HuH-7 (cell line): ENCODE results near the gene PARP3.
"Not testable (repeated sequence)": the region's sequence is repeated elsewhere in the genome, so short reads cannot be mapped to it uniquely, and the experiment has no call there.

ENCODE experiments used
- DNase-seq: peaks from one replicate; pipeline ENCODE4 v3.0.0; 2011; ENCODE audit warnings: low spot score

Gene PARP3

DNA sequence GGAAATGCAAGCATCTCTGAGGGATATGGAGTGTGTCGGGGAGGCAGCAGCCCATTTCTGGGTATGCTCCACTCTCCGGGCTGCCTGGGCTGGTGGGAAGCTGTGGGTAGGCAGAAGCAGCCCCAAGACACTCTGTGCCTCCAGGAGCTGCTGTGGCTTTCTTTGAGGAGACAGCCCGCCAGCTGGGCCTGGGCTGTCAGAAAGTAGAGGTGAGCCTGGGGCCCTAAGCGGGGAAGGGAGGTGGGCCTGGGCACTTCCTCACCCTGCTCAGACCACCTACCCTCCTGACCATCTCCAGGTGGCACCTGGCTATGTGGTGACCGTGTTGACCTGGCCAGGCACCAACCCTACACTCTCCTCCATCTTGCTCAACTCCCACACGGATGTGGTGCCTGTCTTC, 42.9 kb downstream of the PARP3 start:
- DNase-seq = no peak

DNA sequence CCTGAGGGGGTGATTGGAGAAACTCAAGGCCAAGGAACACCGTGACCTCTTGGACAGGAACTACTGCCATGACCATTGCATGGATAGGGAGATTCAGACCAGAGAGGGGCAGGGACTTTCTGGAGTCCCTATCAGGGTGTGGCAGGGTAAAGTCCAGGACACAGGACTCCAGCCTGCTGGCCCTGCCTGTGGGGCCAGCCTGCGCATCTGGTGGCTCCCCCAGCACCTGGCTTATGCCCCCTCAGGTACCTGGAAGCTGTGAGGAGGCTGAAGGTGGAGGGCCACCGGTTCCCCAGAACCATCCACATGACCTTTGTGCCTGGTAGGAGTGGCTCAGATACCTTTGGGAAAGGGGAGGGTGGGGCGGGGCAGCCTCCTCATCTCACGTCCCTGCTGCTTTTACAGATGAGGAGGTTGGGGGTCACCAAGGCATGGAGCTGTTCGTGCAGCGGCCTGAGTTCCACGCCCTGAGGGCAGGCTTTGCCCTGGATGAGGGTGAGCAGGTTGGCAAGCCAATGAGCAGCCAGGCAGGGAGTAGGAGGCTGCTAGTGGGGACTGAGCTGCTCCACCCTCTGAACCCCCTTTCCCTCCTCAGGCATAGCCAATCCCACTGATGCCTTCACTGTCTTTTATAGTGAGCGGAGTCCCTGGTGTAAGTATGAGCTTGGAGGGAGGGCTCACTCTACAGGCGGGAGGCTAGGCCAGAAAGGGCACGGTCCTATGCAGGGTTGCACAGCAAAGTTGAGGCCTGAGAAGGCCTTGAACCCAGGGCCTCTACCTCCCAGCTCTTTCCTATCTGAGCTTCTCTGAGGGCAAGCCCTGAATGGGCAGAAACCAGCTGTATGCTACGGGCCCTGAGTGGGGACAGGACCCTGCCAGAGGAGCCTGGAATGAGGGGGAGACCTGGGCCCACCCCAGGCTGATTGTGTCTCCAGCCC, 44.1 kb downstream of the PARP3 start:
- peak; percentile 81 for DNase-seq

DNA sequence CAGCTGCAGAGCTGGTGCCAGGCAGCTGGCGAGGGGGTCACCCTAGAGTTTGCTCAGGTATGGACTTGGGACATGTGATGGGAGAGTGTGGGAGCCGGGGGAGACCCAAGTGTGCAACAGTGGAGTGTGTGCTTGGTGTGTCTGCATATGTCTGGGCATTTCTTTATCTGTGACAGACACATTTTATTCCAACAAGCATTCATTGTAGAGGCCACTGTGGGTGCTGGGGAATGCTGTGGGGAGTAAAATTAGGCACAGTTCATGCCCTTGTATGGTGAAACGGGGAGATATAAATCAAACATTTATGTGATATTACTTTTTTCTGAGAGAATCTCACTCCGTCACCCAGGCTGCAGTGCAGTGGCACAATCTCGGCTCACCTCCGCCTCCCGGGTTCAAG, 45.4 kb downstream of the PARP3 start:
- DNase-seq = no peak

DNA sequence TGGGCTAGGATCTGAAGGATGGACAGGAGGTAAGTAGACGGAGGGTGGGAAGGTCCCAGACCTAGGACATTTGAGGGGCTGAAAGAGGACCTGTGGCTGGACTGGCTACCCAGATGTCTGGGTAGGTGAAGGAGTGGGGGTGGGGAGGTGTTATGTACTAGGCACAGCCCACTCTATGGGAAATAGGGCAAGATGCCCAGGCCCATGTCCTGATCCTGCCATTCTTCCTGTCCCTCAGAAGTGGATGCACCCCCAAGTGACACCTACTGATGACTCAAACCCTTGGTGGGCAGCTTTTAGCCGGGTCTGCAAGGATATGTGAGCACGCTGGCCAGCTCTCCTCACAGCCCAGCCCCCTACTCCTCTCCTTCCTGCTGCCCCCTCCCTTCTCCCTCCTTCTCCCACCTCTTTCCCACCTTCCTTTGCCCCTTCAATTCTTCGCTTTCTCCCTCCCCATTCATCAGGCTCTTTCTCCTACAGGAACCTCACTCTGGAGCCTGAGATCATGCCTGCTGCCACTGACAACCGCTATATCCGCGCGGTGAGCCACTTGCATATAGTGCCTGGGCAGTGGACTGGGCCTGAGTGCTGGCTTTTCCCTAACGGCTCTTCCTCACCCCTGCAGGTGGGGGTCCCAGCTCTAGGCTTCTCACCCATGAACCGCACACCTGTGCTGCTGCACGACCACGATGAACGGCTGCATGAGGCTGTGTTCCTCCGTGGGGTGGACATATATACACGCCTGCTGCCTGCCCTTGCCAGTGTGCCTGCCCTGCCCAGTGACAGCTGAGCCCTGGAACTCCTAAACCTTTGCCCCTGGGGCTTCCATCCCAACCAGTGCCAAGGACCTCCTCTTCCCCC, 46.4 kb downstream of the PARP3 start:
- no peak for DNase-seq

DNA sequence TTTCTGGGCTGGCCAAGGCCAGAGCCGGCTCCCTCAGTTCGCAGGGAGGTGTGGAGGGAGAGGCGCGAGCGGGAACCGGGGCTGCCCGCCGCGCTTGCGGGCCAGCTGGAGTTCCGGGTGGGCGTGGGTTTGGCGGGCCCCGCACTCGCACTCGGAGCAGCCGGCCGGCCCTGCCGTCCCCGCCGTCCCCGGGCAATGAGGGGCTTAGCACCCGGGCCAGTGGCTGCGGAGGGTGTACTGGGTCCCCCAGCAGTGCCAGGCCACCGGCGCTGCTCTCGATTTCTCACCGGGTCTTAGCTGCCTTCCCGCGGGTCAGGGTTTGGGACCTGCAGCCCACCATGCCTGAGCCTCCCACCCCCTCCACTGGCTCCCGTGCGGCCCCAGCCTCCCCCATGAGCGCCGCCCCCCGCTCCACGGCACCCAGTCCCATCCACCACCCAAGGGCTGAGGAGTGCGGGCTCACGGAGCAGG, 48.4 kb downstream of the PARP3 start:
- DNase-seq = not testable (repeated sequence)

DNA sequence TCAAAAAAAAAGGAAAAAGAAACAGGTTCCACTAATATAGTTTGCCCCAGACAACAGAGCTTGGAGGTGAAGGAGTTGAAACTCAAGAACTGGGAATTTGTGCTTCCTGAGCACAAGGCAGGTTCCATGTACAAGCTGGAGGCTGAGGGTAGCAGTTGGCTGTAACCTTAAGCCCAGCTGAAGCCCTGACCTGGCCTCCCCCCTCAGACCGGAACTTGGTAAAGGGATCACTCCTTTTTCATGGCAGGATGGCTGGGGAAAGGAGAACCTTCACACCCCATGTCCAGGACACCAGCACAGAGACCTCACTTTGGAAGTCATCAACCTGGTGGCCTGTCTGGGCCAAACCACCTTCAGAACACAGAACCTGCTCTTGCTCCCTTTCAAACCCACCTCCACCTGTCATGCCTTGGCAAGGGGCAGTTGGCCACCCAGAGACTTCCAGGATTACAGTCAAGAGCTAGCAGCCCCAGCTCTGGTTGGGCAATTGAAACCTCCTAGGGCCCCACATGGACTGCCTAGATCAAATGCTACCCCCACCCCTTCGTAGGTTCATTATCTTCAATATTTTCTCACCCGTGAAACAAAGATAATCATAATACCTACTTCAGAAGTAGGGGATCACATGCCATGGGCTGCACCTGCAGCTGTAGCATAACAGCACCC, 50.0 kb downstream of the PARP3 start:
- no peak for DNase-seq

DNA sequence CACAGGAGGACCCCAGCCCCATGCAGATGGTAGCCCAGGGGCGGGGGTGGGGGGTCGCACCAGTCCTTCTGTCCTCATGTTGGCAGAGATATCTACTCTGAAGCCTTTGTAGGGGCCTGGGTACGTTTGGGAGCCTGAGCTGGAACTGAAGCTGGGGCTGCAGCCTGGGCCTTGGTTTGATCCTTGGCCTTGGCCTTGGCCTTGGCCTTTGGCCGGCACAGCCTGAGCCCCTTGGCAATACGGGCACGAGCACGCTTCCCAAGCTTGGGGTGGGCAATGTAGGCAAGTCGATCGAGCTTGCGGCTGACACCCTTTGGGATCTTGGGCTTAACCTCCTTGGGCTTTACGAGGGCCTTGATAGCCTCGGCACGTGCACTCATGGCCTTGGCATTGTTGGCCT, 51.5 kb downstream of the PARP3 start:
- not testable (repeated sequence) for DNase-seq

DNA sequence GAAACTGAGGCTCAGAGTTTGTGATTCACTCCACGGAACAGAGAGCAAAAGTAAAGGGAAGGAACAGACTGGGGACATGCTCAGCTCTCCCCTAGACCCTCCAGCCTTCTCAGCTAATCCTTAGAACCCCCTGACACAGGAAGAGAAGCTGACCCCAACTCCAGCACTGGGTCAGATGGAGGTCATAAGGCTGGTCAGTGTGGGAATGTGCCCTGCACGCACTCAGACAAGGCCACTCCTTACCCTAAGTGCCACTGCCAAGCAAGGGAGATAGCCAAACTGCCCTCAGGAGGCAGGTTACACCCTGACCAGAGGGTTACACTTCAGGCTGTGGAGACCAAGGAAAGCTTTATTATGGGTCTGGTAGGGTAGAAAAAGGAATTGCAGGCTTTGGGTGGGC, 52.4 kb downstream of the PARP3 start:
- DNase-seq = no peak

DNA sequence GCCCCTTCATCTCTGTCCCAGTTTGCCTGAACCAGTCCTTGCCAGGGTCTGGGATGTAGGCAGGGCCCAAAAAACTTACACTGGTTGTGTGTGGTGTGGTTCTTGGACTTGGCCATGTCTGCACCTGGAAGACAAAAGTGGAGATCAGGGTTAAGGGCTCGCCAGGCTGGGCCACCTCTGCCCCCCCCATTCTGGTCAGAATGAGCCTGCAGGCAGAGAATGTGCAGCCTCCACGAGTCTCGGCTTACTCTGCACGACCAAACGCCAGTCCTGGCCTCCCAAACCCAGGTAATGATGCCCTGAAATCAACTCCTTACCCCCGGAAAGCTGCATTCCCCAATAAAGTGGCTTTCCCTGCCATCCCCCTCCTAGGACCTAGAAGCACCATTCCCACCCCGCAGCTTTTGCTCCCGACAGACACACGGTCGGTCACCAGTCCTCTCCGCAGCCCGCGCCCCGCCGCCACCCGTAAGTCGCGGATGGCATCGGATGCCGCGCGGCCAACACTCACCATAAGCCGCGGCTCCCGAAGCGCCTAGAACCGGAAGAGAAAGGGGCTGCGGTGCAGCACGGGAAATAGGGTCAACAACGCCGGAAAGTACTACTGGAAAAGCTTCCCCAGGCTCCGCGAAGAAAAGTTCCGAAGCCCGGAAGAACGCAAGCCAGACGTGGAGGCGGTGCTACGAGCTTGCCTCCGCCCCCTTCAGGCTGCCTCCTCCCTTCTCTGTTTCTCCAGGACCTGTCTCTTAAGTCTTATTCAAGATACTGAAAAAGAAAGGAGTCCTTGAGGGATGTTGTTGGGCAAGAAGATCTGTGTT, 53.4 kb downstream of the PARP3 start, which contains the start of gene RPL29:
Gene RPL29 (minus strand): TSS at position 550 of the 818 bp plus-strand sequence. CDS start 434 bp downstream, at position 116.
- DNase-seq = peak; percentile 86

DNA sequence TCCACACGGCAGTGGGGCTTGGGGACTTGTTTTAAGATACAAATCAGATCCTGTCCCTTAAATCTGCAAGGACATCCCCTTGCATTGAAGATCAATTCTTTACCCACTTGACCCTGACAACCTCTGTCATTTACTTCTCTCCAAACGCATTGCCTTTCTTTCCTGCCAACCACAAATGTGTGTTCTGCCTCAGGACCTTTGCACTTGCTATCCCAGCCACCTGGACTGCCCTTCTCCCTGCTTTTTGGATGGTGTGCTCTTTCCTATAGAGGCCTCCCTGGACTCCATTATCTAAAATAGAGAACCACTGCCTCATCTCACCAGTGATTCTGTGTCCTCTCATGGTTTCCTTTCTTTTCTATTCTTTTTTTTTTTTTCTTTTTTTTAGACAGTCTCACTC, 55.0 kb downstream of the PARP3 start:
- DNase-seq = no peak

DNA sequence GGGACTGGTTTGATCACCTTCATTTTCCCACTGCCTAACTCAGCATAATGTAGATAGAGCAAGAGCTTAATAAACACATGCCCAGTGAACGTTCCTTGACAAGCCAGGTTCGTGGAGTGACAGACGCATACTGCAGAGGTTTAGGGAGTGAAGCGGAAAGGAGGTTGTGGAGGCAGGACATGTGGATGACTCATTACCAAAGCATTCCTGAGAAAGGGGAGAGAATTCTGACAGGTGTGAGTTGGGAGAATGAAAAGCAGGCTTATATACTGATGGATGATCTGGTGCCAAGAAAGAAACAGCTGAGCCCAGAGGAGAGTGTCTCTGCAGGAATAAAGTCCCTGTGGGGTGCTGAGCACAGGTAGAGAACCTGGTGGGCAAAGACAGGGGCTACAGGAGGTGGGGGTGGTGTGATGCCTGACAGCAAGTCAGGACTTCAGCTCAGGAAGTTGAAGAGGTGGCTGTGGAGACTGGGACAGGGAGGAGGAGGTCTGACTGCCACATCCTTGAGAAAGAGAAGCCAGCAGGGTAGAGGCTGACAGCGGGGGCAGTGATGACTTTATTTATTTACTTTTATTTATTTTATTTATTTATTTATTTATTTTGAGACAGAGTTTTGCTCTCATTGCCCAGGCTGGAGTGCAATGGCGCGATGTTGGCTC, 55.9 kb downstream of the PARP3 start:
- no peak for DNase-seq
